ENCODE data around the gene LRRC26.
A peak's percentile ranks its signal among the peaks of the same experiment; 100 is the strongest.

Gene LRRC26

GRCh38 chr9:137150617-137151457, 19.0 kb downstream of the LRRC26 start:
- H3K9me3 ChIP-seq (ENCODE audit: control insufficient read depth, insufficient read depth, low read length): 0 out of 2 replicates have a peak, but pooled peaks cover 5% of the 10 kb centered on the region
- peak overlapping the region; percentile 60 for H3K4me2 ChIP-seq (ENCODE audit: low read length)
- H3K4me1 ChIP-seq (ENCODE audit: control insufficient read depth, low read length): peaks cover 19% of the 10 kb centered on the region
- H3K27ac ChIP-seq (ENCODE audit: low read depth, low read length): peak overlapping the region; percentile 64
- no peaks in the 10 kb centered on the region for H3K9me2 ChIP-seq (replicated peaks; ENCODE audit: control insufficient read depth, low read length)
- H3K79me2 ChIP-seq (ENCODE audit: control insufficient read depth, low read length): no peaks in the 10 kb centered on the region
- no peaks in the 10 kb centered on the region for H3K27me3 ChIP-seq (ENCODE audit: control insufficient read depth, low read length)
- H3K36me3 ChIP-seq (ENCODE audit: control insufficient read depth, low read length): no peaks in the 10 kb centered on the region
- no peaks in the 10 kb centered on the region for H4K20me1 ChIP-seq (ENCODE audit: control insufficient read depth, insufficient read depth, low read depth, low read length)
- H3F3A ChIP-seq (ENCODE audit: control insufficient read depth, insufficient read depth): peaks cover 2% of the 10 kb centered on the region; the same call in 1 of the 2 replicates
- peak overlapping the region; percentile 48 for H3K4me3 ChIP-seq (ENCODE audit: low read length)
- no peak for TF ChIP-seq CTCF (IDR thresholded peaks at IDR 0.05; ENCODE audit: low read depth, low read length, poor library complexity, severe bottlenecking)
- no peak for TF ChIP-seq EZH2phosphoT487 (IDR thresholded peaks at IDR 0.05; ENCODE audit: borderline replicate concordance, low read length)

GRCh38 chr9:137149942-137150616, 19.8 kb downstream of the LRRC26 start:
- H3K4me3 ChIP-seq (ENCODE audit: low read length): peak overlapping the region; percentile 77
- 0 out of 2 replicates have a peak, but pooled peaks cover 5% of the 10 kb centered on the region for H3K9me3 ChIP-seq (ENCODE audit: control insufficient read depth, insufficient read depth, low read length)
- H3K4me1 ChIP-seq (ENCODE audit: control insufficient read depth, low read length): peaks cover 19% of the 10 kb centered on the region
- no peaks in the 10 kb centered on the region for H3K79me2 ChIP-seq (ENCODE audit: control insufficient read depth, low read length)
- H3K36me3 ChIP-seq (ENCODE audit: control insufficient read depth, low read length): no peaks in the 10 kb centered on the region
- TF ChIP-seq CTCF (IDR thresholded peaks at IDR 0.05; ENCODE audit: low read depth, low read length, poor library complexity, severe bottlenecking) (no peak), EZH2phosphoT487 (IDR thresholded peaks at IDR 0.05; ENCODE audit: borderline replicate concordance, low read length) (no peak)
- peak overlapping the region; percentile 92 for H3K4me2 ChIP-seq (ENCODE audit: low read length)
- no peaks in the 10 kb centered on the region for H4K20me1 ChIP-seq (ENCODE audit: control insufficient read depth, insufficient read depth, low read depth, low read length)
- H3F3A ChIP-seq (ENCODE audit: control insufficient read depth, insufficient read depth): peaks cover 2% of the 10 kb centered on the region; the same call in 1 of the 2 replicates
- H3K27ac ChIP-seq (ENCODE audit: low read depth, low read length): peak overlapping the region; percentile 64
- H3K27me3 ChIP-seq (ENCODE audit: control insufficient read depth, low read length): no peaks in the 10 kb centered on the region
- H3K9me2 ChIP-seq (replicated peaks; ENCODE audit: control insufficient read depth, low read length): no peaks in the 10 kb centered on the region

GRCh38 chr9:137149363-137149762, 20.5 kb downstream of the LRRC26 start:
- Histone ChIP-seq H3K4me3 (ENCODE audit: low read length) (peak overlapping the region; percentile 77), H3K9me2 (replicated peaks; ENCODE audit: control insufficient read depth, low read length) (no peaks in the 10 kb centered on the region), H4K20me1 (ENCODE audit: control insufficient read depth, insufficient read depth, low read depth, low read length) (no peaks in the 10 kb centered on the region), H3K9me3 (ENCODE audit: control insufficient read depth, insufficient read depth, low read length) (0 out of 2 replicates have a peak, but pooled peaks cover 5% of the 10 kb centered on the region), H3K4me1 (ENCODE audit: control insufficient read depth, low read length) (peaks cover 19% of the 10 kb centered on the region), H3K79me2 (ENCODE audit: control insufficient read depth, low read length) (no peaks in the 10 kb centered on the region), H3K36me3 (ENCODE audit: control insufficient read depth, low read length) (no peaks in the 10 kb centered on the region), H3K27ac (ENCODE audit: low read depth, low read length) (peak overlapping the region; percentile 64; the same call in 1 of the 2 replicates), H3F3A (ENCODE audit: control insufficient read depth, insufficient read depth) (peaks cover 2% of the 10 kb centered on the region; the same call in 1 of the 2 replicates), H3K27me3 (ENCODE audit: control insufficient read depth, low read length) (no peaks in the 10 kb centered on the region), H3K4me2 (ENCODE audit: low read length) (peak overlapping the region; percentile 92)
- no peak for TF ChIP-seq CTCF (IDR thresholded peaks at IDR 0.05; ENCODE audit: low read depth, low read length, poor library complexity, severe bottlenecking)
- TF ChIP-seq EZH2phosphoT487 (IDR thresholded peaks at IDR 0.05; ENCODE audit: borderline replicate concordance, low read length): no peak

Data from DOHH2 (cell line).